GM23338 (cell line): ENCODE measurements around the gene TTC27. TPM values are rescaled to one million over a fixed set of nuclear protein-coding genes. Genes with fewer than 3 reads are reported as not detected.

Experiments used
- ATAC-seq: fragments of 200-7000 bp; cut with Tn5 transposase; 3 replicates; pipeline ENCODE4 v1.9.1; 2020
- DNase-seq: peaks from one replicate; pipeline ENCODE4 v3.0.0-alpha.2; 2015; ENCODE audit warnings: low spot score
- H2AFZ ChIP-seq: fragments of 200-600 bp; sonication (generic); 2 replicates; pipeline ENCODE4 v1.8.0; 2016; ENCODE audit warnings: antibody characterized with exemption, mild to moderate bottlenecking, moderate library complexity
- H3F3A ChIP-seq: fragments of 200-600 bp; sonication (generic); replicated peaks from 2 replicates; pipeline ENCODE4 v1.8.0; 2017; ENCODE audit warnings: antibody characterized with exemption, mixed run types, low read depth
- H3K27ac ChIP-seq: fragments of 200-600 bp; sonication (generic); 2 replicates; pipeline ENCODE4 v1.6.1; 2016; ENCODE audit warnings: low read depth
- H3K27me3 ChIP-seq: fragments of 200-600 bp; sonication (generic); 2 replicates; pipeline ENCODE4 v1.8.0; 2016; ENCODE audit warnings: mild to moderate bottlenecking, mixed run types, moderate library complexity; ENCODE audit not compliant: insufficient read depth
- H3K36me3 ChIP-seq: fragments of 200-600 bp; sonication (generic); 2 replicates; pipeline ENCODE4 v1.8.0; 2016; ENCODE audit warnings: mild to moderate bottlenecking; ENCODE audit not compliant: insufficient read depth
- H3K4me1 ChIP-seq: fragments of 200-600 bp; sonication (generic); 2 replicates; pipeline ENCODE4 v1.8.0; 2016; ENCODE audit warnings: mild to moderate bottlenecking, moderate library complexity; ENCODE audit not compliant: insufficient read depth
- H3K4me2 ChIP-seq: fragments of 200-600 bp; sonication (generic); 2 replicates; pipeline ENCODE4 v1.7.1; 2017; ENCODE audit warnings: mixed run types
- H3K4me3 ChIP-seq: fragments of 200-600 bp; sonication (generic); 2 replicates; pipeline ENCODE4 v1.6.1; 2016; ENCODE audit warnings: mixed run types
- H3K79me2 ChIP-seq: fragments of 200-600 bp; sonication (generic); replicated peaks from 2 replicates; pipeline ENCODE4 v1.8.0; 2017; ENCODE audit warnings: mild to moderate bottlenecking; ENCODE audit not compliant: insufficient read depth
- H3K9me2 ChIP-seq: fragments of 200-600 bp; sonication (generic); 2 replicates; pipeline ENCODE4 v1.8.0; 2017; ENCODE audit not compliant: insufficient read depth
- H4K20me1 ChIP-seq: fragments of 200-600 bp; sonication (generic); replicated peaks from 2 replicates; pipeline ENCODE4 v1.8.0; 2017; ENCODE audit warnings: mild to moderate bottlenecking; ENCODE audit not compliant: insufficient read depth
- H3K27ac Mint-ChIP-seq: 2 replicates; pipeline ENCODE4 v1.8.0; 2020; ENCODE audit warnings: inconsistent platforms, mild to moderate bottlenecking, moderate library complexity, mixed read lengths
- H3K27me3 Mint-ChIP-seq: 3 replicates; pipeline ENCODE4 v1.8.0; 2022; ENCODE audit warnings: low read depth, mild to moderate bottlenecking, moderate library complexity, mixed read lengths, inconsistent platforms; ENCODE audit not compliant: insufficient read depth, poor library complexity
- H3K36me3 Mint-ChIP-seq: 3 replicates; pipeline ENCODE4 v1.8.0; 2021; ENCODE audit warnings: low read depth, mild to moderate bottlenecking, inconsistent platforms, moderate library complexity, mixed read lengths
- H3K4me1 Mint-ChIP-seq: 3 replicates; pipeline ENCODE4 v1.8.0; 2020; ENCODE audit warnings: mild to moderate bottlenecking, inconsistent platforms, mixed read lengths
- H3K4me3 Mint-ChIP-seq: 3 replicates; pipeline ENCODE4 v1.8.0; 2021; ENCODE audit warnings: moderate library complexity, mild to moderate bottlenecking, inconsistent platforms, mixed read lengths
- H3K9me3 Mint-ChIP-seq: 3 replicates; pipeline ENCODE4 v1.8.0; 2020; ENCODE audit warnings: moderate library complexity, mild to moderate bottlenecking, inconsistent platforms, mixed read lengths
- CREB1 ChIP-seq: fragments of 250-450 bp; sonication (Bioruptor Pico); IDR thresholded peaks from 2 replicates; pipeline ENCODE4 v1.5.0; 2020; ENCODE audit warnings: low read depth, mild to moderate bottlenecking, moderate library complexity
- CTCF ChIP-seq, 2 experiments: fragments of 200-600 bp in 1 of 2; sonication (generic) in 1 of 2; conservative IDR thresholded peaks; 2 replicates each; pipeline versions ENCODE4 v1.5.1 to v1.6.1; 2016 to 2017; ENCODE audit warnings: antibody characterized with exemption in 2 of 2, low read depth in 2 of 2, mild to moderate bottlenecking in 2 of 2, moderate library complexity in 1 of 2
- EZH2 ChIP-seq: fragments of 200-600 bp; sonication (generic); IDR thresholded peaks from one replicate; pipeline ENCODE4 v1.8.0; 2017; ENCODE audit warnings: antibody characterized with exemption, mild to moderate bottlenecking, low read depth; ENCODE audit not compliant: unreplicated experiment
- EZH2phosphoT487 ChIP-seq: fragments of 200-600 bp; sonication (generic); IDR thresholded peaks from one replicate; pipeline ENCODE4 v1.8.1; 2018; ENCODE audit warnings: antibody characterized with exemption; ENCODE audit not compliant: unreplicated experiment
- NANOG ChIP-seq: IDR thresholded peaks from 2 replicates; pipeline ENCODE4 v1.6.1; 2016; ENCODE audit warnings: antibody characterized with exemption, borderline replicate concordance
- STAT1 ChIP-seq: IDR thresholded peaks from one replicate; pipeline ENCODE4 v1.6.1; 2016; ENCODE audit warnings: antibody characterized with exemption; ENCODE audit not compliant: unreplicated experiment
- ZNF114 ChIP-seq: fragments of 250-450 bp; sonication (Bioruptor Pico); IDR thresholded peaks from 2 replicates; pipeline ENCODE4 v1.5.0; 2020; ENCODE audit warnings: mild to moderate bottlenecking, moderate library complexity
- ZNF331 ChIP-seq: fragments of 250-450 bp; sonication (Bioruptor Pico); IDR thresholded peaks from 2 replicates; pipeline ENCODE4 v1.5.0; 2020; ENCODE audit warnings: low read depth, mild to moderate bottlenecking, moderate library complexity
- ZNF462 ChIP-seq: fragments of 250-450 bp; sonication (Bioruptor Pico); IDR thresholded peaks from 2 replicates; pipeline ENCODE4 v1.5.0; 2020; ENCODE audit warnings: mild to moderate bottlenecking, moderate library complexity
- polyA plus RNA-seq: library from polyadenylated mRNA; unstranded; fragments of >200 nt; fragmentation: Nextera tagmentation; extraction: Ambion mirVana; gene quantifications from 2 replicates; pipeline ENCODE4 v1.2.1, GENCODE V29; 2016
- total RNA-seq: library from RNA; depleted of rRNA; stranded (reverse); fragments of >200 nt; shearing (Covaris generic); gene quantifications from 2 replicates; pipeline ENCODE4 v1.2.3, GENCODE V29; 2014
- TF ChIP-seq, protein P1 (sequence below): IDR thresholded peaks from one replicate; pipeline ENCODE4 v1.6.1; 2018; ENCODE audit warnings: antibody characterized with exemption; ENCODE audit not compliant: unreplicated experiment

TTC27 gene
- total and polyA plus RNA-seq, 2 experiments from 2014 or later = 11.8 to 41.3 TPM

- TF ChIP-seq ZNF331 (CRISPR knock-in tag) = no peak
- no peak for TF ChIP-seq ZNF462 (CRISPR knock-in tag)
- TF ChIP-seq EZH2phosphoT487 = no peak
- TF ChIP-seq, protein P1, sequence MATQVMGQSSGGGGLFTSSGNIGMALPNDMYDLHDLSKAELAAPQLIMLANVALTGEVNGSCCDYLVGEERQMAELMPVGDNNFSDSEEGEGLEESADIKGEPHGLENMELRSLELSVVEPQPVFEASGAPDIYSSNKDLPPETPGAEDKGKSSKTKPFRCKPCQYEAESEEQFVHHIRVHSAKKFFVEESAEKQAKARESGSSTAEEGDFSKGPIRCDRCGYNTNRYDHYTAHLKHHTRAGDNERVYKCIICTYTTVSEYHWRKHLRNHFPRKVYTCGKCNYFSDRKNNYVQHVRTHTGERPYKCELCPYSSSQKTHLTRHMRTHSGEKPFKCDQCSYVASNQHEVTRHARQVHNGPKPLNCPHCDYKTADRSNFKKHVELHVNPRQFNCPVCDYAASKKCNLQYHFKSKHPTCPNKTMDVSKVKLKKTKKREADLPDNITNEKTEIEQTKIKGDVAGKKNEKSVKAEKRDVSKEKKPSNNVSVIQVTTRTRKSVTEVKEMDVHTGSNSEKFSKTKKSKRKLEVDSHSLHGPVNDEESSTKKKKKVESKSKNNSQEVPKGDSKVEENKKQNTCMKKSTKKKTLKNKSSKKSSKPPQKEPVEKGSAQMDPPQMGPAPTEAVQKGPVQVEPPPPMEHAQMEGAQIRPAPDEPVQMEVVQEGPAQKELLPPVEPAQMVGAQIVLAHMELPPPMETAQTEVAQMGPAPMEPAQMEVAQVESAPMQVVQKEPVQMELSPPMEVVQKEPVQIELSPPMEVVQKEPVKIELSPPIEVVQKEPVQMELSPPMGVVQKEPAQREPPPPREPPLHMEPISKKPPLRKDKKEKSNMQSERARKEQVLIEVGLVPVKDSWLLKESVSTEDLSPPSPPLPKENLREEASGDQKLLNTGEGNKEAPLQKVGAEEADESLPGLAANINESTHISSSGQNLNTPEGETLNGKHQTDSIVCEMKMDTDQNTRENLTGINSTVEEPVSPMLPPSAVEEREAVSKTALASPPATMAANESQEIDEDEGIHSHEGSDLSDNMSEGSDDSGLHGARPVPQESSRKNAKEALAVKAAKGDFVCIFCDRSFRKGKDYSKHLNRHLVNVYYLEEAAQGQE = no peak
- TF ChIP-seq STAT1 = no peak
- TF ChIP-seq EZH2 = no peak
- no peak for TF ChIP-seq ZNF114 (CRISPR knock-in tag)
- no peak for TF ChIP-seq CTCF (conservative IDR thresholded peaks at IDR 0.05; ENCODE audit: low read depth in 2 of 2)
- TF ChIP-seq NANOG = no peak
- no peak for TF ChIP-seq CREB1 (CRISPR knock-in tag)
- Mint-ChIP-seq H3K4me1 (peaks cover 16% of the 10 kb centered on the region), H3K4me3 (no peak overlapping the region), H3K36me3 (no peaks in the 10 kb centered on the region), H3K27ac (no peak overlapping the region), H3K27me3 (no peaks in the 10 kb centered on the region), H3K9me3 (no peaks in the 10 kb centered on the region; the same call in 2 of the 3 replicates)
- Histone ChIP-seq H3K36me3 (no peaks in the 10 kb centered on the region), H3K27ac (no peak overlapping the region), H3K4me3 (no peak overlapping the region), H4K20me1 (no peaks in the 10 kb centered on the region), H2AFZ (no peak overlapping the region; the same call in 1 of the 2 replicates), H3K27me3 (no peaks in the 10 kb centered on the region), H3K4me2 (no peak overlapping the region), H3K9me2 (0 out of 2 replicates have a peak, but pooled peaks cover 5% of the 10 kb centered on the region), H3K79me2 (no peaks in the 10 kb centered on the region), H3F3A (no peaks in the 10 kb centered on the region), H3K4me1 (peaks cover 7% of the 10 kb centered on the region; the same call in 1 of the 2 replicates)
- no peak for ATAC-seq
- no peak for DNase-seq
Measured at GRCh38 chr2:32852856-32853255, 225.0 kb downstream of the TTC27 start.
